Stimulated activated CD8-positive, alpha-beta memory T cell treated with anti-CD3 and anti-CD28 coated beads, Interleukin-4, amount 100 ng/mL, for 48 hours (primary cell): Measurements from ENCODE around the gene SSH3.

Experiments used
- DNase-seq: peaks from one replicate; pipeline ENCODE4 v3.0.0-alpha.2; 2020

SSH3 gene

GRCh38 chr11:67268962-67269268, 34.4 kb upstream of the SSH3 start:
- DNase-seq: no peak

- no peak for DNase-seq
Measured at GRCh38 chr11:67269401-67270255, 33.7 kb upstream of the SSH3 start.

GRCh38 chr11:67270256-67271204, 32.8 kb upstream of the SSH3 start:
- DNase-seq: no peak

- DNase-seq: no peak
Measured at GRCh38 chr11:67271205-67271540, 32.2 kb upstream of the SSH3 start.

- peak; percentile 81 for DNase-seq
Measured at GRCh38 chr11:67271541-67272284, 31.6 kb upstream of the SSH3 start.

GRCh38 chr11:67272327-67273259, 30.7 kb upstream of the SSH3 start:
- no peak for DNase-seq

- DNase-seq: no peak
Measured at GRCh38 chr11:67273260-67273990, 29.9 kb upstream of the SSH3 start.

GRCh38 chr11:67274768-67275605, 28.3 kb upstream of the SSH3 start:
- DNase-seq: no peak

GRCh38 chr11:67275606-67276409, 27.5 kb upstream of the SSH3 start:
- no peak for DNase-seq

GRCh38 chr11:67276781-67277230, 26.5 kb upstream of the SSH3 start:
- peak; percentile 77 for DNase-seq

GRCh38 chr11:67277231-67277961, 25.9 kb upstream of the SSH3 start:
- peak; percentile 89 for DNase-seq

- DNase-seq: no peak
Measured at GRCh38 chr11:67278135-67278938, 25.0 kb upstream of the SSH3 start.

- no peak for DNase-seq
Measured at GRCh38 chr11:67278939-67279588, 24.3 kb upstream of the SSH3 start.

GRCh38 chr11:67279589-67280340, 23.6 kb upstream of the SSH3 start:
- DNase-seq: no peak

GRCh38 chr11:67280341-67280787, 23.0 kb upstream of the SSH3 start:
- DNase-seq: no peak

GRCh38 chr11:67280788-67281551, 22.4 kb upstream of the SSH3 start:
- no peak for DNase-seq
